Measurements from ENCODE around the gene GASK1A.

GASK1A gene

GRCh38 chr3:42982645-42983412, 3.7 kb downstream of the GASK1A start:
- DNase-seq (ENCODE audit: low read depth), result no peak

DNA sequence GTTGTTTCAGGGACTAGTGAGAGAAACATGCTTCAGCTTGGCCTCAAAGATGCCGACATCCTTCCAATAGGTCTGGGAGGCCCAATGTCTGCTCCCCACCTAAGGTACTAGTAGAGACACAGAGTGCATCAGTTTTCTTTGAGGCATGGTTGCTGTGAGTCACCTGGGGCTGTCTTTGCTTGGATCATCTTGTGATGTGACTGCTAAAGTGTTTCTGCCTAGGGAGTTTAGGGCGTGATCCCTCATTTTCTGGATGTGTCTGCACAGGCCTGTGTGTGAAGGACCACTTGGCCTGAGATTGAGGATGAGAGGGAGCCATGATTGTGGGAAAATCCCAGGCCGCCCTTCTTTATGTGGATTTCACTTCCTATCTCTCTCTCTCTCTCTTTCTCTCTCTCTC, 4.8 kb downstream of the GASK1A start:
- no peak for DNase-seq (ENCODE audit: low read depth)

GRCh38 chr3:42984701-42985100, 5.6 kb downstream of the GASK1A start:
- no peak for DNase-seq (ENCODE audit: low read depth)

GRCh38 chr3:42988097-42988496, 9.0 kb downstream of the GASK1A start:
- no peak for DNase-seq (ENCODE audit: low read depth)

DNA sequence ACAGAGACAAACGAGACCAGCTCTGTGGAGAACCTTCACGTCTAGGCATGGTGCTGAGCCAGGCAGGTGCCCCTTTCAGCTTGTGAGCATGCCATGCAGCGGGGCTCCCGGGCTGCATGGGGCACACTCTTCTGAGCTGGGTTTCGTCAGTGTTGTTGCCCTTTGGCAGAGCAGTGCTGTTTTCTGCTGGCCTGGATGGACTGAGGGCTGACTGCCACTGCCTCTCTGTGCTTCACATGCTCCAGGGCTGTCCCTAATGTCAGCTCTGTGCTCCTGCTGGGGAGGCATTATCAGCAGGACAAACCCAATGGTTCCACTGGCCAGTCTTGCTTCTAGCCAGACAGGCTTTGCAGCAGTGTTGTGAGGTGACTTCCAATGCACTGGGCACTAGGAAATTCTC, 9.5 kb downstream of the GASK1A start:
- DNase-seq (ENCODE audit: low read depth), result no peak

GRCh38 chr3:42991341-42992315, 12.5 kb downstream of the GASK1A start:
- no peak for DNase-seq (ENCODE audit: low read depth)

GRCh38 chr3:42994595-42994994, 15.5 kb downstream of the GASK1A start:
- DNase-seq (ENCODE audit: low read depth), result no peak

GRCh38 chr3:42996021-42996420, 16.9 kb downstream of the GASK1A start:
- DNase-seq (ENCODE audit: low read depth), result no peak

- no peak for DNase-seq (ENCODE audit: low read depth)
These were observed 17.5 kb downstream of the GASK1A start for GRCh38 chr3:42996633-42997075.

GRCh38 chr3:42999212-42999611, 20.1 kb downstream of the GASK1A start:
- DNase-seq (ENCODE audit: low read depth), result no peak

DNA sequence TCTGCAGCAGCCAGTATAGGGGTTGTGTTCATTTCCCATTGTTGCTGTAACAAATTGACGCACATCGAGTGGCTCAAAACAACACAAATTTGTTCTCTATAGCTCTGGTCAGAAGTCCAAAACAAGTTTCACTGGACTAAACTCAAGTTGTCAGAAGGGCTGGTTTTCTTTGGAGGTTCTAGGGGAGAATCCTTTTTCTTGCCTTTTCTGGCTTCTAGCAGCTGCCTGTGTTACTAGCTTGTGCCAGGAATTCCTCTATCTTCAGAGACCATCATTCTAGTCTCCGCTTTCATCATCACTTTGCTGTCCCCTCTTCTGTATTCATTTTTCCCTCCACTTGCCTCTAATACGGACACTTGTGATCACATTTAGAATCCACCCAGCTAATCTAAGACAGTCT, 20.5 kb downstream of the GASK1A start:
- no peak for DNase-seq (ENCODE audit: low read depth)

DNA sequence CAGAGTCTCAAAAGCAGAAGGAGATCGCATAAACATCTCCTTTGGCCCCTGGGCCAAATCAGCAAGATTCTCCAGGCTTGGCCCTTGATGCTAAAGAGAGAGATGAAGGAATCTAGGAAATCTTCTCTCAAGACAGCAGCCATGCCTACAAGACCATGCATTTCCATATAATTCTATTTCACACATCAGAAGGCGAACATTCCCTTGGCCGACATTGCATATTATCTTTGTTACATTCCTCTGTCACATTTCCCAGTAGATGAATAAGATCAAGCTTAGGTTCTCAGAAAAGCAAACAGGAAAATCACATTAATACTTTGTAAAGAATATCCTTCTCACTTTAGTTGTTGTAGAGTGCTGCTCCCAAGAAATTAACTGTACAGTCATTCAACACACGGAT, 21.3 kb downstream of the GASK1A start:
- DNase-seq (ENCODE audit: low read depth), result no peak

DNA sequence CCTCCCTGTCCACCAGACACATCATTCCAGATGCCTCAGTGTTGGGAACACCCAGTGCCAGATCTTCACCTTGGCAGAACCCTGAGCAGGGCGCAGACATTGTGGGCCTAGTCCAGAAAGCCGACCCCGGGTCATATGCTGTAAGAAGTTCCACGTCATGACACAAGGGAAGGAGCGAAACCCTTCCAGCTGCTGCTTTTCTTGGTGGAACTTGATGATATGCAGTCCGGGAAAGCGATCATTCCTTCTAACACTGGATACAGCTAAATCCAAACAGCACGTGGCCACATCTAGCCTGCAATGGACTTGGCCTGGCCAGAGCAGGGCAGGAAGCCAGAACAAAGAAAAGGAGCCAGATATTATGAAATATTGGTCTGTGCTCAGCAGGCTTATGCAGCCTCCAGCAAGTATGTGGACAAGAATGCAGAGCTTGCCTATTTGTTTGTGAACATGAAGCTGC, 22.0 kb downstream of the GASK1A start:
- no peak for DNase-seq (ENCODE audit: low read depth)

DNA sequence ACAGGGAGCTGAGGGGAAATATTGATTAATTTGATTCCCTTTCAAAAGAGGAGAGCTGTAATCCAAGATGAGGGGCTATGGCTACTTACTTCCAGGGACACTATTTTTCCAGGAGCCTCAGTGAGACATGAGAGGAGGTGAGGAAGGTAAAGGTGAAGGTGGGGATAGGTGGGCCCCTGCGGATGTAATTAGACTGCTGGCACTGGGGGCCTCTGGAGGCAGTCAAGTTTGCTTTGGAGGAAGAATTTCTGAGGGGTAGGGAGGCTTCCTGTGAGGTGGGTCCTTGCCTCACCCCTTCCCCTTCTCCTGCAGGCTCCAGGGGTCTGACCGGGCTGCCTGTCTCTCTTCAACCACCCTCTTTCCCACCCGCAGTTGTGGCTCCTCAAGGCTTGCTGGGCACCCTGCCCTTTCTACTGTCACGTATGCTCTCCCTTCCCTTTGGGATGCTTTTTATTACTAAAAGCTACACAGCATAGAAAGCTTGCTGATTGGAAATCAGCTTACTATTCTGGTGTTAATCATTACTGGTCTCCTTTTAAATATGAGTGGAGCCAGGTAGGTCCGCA, 22.5 kb downstream of the GASK1A start:
- DNase-seq (ENCODE audit: low read depth), result no peak

GRCh38 chr3:43004282-43004681, 25.2 kb downstream of the GASK1A start:
- no peak for DNase-seq (ENCODE audit: low read depth)

DNA sequence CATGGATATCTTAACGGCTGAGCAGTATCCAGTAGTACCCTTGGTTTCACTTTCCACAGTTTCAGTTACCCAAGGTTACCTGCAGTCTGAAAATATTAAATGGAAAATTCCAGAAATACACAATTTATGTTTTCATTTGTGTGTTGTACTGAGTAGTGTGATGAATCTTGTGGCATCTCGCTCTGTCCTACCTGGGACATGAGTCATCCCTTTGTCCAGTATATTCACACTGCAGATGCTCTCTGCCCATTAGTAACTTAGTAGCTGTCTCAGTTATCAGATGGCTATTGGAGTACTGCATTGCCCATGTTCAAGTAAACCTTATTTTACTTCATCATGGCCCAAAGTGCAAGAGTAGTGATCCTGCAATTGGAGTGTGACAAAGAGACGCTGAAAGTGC, 26.1 kb downstream of the GASK1A start:
- DNase-seq (ENCODE audit: low read depth), result no peak

DNA sequence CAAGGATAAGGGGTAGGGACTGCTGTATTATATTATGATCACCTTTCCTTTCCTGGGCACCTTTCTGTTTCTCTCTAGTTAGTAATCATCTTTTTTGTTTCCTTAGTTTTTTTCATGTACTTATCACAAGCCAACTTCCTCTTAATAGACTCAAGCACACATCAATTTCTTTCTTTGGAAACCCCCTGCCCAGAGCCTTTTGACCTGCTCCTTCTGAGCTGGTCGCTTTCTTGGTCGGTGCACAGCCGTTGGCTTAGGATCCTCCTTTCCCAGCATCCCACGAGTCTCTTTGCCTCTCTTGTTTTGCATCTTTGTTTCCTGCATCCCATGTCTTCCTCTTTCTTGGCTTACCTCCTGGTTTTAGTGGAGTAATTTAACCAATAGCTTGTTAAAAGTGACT, 26.9 kb downstream of the GASK1A start:
- no peak for DNase-seq (ENCODE audit: low read depth)

GRCh38 chr3:43006825-43007224, 27.7 kb downstream of the GASK1A start:
- no peak for DNase-seq (ENCODE audit: low read depth)

DNA sequence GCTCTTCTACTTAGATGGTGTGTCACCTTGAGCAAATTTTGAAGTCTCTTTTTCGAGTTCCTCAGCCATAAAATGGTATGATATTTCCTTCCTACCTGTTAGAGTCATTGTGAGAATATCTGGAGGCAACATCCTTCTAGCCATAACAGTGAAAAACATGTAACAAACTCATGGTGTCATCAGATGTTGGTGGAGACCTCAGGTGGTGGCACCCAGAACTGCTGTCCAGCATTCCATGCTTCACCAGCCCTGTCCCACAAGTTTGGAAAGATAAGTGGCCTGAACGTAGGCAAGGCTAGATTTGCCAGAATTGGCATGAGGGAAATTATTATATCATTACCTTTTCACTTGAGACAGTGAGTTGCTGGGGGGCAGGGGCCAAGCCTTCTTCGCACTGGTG, 30.4 kb downstream of the GASK1A start:
- no peak for DNase-seq (ENCODE audit: low read depth)

- no peak for DNase-seq (ENCODE audit: low read depth)
These were observed 31.5 kb downstream of the GASK1A start for GRCh38 chr3:43010638-43011037.

DNA sequence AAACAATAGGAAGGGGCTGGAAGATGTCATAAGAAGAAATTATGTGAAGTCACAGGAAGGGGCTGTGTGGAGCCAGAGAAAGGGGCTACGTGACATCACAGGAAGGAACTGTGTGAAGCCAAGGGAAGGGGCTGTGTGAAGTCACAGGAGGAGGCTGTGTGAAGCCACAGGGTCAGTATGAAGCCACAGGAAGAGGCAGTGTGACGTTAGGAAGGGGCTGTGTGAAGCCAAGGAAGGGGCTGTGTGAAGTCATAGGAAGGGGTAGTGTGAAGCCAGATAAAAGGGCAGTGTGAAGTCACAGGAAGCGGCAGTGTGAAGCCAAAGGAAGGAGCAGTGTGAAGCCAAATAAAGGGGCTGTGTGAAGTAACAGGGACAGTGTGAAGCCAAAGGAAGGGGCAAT, 32.5 kb downstream of the GASK1A start:
- no peak for DNase-seq (ENCODE audit: low read depth)

GRCh38 chr3:43012174-43012573, 33.1 kb downstream of the GASK1A start:
- DNase-seq (ENCODE audit: low read depth), result no peak

DNA sequence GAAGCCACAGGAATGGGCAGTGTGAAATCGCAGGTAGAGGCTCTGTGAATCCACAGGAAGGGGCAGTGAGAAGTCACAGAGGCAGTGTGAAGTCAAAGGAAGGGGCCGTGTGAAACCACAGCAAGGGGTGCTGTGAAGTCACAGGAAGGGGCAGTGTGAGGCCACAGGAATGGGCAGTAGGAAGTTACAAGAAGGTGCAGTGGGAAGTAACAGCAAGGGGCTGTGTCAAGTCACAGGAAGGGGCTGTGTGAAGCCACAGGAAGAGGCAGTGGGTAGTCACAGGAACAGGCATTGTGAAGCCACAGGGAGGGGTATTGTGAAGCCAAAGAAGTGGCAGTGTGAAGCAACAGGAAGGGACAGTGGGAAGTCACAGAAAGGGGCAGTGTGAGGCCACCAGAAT, 34.1 kb downstream of the GASK1A start:
- DNase-seq (ENCODE audit: low read depth), result no peak
